Activated CD8-positive, alpha-beta memory T cell treated with anti-CD3 and anti-CD28 coated beads, Interleukin-2, amount 50 U/mL, for 48 hours (primary cell): ENCODE results near the gene ROBO1.

Experiments used
- DNase-seq: peaks from one replicate; pipeline ENCODE4 v3.0.0-alpha.2; 2020

ROBO1 gene

GRCh38 chr3:79297245-79297960 is 470.4 kb downstream of the ROBO1 start:
- DNase-seq = no peak

DNA sequence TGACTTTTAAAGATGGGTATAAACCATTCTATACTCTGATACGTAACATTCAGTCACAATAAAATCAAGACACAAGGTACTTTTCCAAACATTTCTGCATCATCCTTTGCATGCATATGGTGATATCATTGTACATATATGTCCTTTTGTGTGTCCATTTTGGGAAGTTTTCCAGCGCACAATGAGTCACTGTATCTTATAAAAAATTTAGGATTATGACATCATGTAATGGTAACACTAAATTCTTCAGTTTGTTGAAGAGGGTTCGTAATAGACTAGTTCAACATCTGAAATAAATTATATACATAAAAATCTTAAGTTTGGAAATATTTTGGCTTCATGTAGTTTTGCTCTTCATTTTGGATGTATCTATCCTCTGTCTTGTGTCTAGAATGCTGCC is 480.9 kb downstream of the ROBO1 start:
- DNase-seq = no peak

- no peak for DNase-seq
Measured at GRCh38 chr3:79285871-79286270, 481.9 kb downstream of the ROBO1 start.

- no peak for DNase-seq
Measured at GRCh38 chr3:79285380-79285779, 482.4 kb downstream of the ROBO1 start.

DNA sequence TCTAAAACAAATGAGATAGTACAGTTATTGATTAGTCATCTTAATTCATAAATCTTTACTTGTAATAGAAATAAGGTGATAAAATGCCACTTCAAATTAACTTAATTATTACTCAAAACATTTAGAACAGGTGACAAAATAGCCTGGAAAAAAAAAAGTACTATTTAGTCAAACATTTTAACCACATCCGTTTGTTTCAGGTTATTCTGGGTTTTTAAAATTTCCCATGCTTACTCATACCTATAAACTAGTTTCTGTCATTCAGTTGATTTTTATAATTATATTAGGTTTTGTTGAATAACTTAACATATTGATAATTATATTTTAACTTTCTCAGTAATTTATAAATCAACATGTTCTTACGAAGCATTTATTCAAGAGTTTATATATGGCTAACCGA is 483.0 kb downstream of the ROBO1 start:
- no peak for DNase-seq

DNA sequence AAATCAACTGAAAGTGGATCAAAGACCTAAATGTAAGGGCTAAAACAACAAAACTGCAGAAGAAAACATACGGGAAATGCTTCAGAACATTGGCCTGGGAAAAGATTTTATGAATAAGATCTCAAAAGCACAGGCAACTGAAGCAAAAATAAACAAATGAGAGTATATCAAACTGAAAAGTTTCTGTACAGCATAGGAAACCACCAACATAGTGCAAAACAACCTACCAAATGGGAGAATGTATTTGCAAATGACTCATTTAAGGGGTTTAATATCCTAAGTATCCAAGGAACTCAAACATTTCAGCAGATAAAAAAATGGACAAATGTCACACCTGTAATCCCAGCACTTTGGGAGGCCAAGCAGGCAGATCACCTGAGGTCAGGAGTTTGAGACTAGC is 489.1 kb downstream of the ROBO1 start:
- DNase-seq = no peak

DNA sequence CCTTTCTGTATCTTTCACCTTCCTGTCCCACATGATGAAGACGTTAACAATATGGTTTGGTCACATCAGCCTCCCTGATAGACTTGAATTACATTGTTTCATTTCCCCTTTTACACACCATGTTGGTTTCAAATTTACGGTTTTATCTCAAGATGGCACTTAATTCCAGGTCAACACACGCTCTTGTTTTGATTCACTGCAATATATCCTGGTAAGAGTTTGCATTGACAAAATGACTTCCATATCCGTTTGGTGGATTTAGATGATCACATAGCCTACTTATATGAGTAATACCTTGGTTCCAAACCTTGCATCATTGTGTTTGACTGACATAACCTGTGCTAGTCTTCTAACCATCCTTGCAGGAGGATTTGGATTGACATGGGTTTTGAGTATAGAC is 499.4 kb downstream of the ROBO1 start:
- DNase-seq = no peak

DNA sequence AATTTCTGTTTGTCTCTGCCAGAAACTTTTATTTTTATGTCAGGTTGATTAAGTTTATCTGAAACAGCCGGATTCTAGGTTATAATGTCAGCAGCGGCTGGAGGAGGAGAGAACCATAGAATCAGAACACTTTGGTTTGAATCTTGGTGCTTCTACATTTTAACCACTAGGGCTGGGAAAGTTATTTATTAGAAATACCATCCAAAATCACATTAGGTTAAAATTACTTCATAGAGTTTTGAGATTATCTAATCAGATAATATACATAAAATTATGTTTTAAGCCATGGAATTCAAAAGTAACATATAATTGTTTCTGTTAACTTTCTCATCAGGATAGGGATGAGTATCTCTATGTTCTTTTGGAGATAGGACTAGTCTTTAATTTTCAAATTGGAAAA is 502.9 kb downstream of the ROBO1 start:
- DNase-seq = no peak

- DNase-seq = no peak
Measured at GRCh38 chr3:79263423-79263822, 504.4 kb downstream of the ROBO1 start.

GRCh38 chr3:79258479-79258878 is 509.3 kb downstream of the ROBO1 start:
- DNase-seq = no peak

DNA sequence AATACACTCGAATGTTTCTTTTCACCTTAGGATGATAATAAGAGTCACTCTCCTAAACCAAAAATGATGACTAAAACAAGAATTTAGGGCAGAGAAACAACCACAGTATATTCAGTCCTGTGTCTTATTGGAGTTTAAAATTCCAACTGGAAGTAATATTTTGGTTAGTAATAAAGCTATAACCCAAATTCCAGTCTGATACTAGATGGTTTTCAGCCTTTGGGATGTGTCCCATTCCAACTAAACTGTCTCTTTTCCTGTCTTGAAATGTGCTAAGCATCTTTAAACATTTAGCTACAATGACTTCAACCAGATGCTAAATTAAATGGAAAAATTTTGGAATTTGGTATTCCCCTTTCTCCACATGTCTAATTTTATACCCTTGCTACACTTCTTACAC is 510.0 kb downstream of the ROBO1 start:
- DNase-seq = no peak

GRCh38 chr3:79255702-79256101 is 512.1 kb downstream of the ROBO1 start:
- DNase-seq = no peak

- DNase-seq = no peak
Measured at GRCh38 chr3:79255292-79255691, 512.5 kb downstream of the ROBO1 start.

DNA sequence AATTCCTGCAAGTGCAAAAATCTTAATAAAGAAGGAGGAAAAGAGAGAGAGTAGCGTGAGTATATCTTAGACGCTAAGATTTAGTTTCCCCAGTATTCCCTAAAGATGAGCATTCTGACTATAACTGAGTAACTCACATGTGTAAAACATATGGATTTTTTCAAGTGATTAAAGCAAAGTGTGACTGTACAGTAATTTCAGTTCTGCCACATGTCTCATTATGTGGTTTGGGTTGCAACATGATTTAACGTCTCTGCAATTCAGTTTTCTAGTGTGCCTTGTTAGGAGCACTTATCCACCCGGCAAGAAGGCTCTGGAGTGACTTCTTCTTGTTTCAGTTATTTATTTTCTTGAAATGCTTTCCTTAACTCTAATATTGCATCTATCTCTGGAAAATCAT is 514.1 kb downstream of the ROBO1 start:
- DNase-seq = no peak

DNA sequence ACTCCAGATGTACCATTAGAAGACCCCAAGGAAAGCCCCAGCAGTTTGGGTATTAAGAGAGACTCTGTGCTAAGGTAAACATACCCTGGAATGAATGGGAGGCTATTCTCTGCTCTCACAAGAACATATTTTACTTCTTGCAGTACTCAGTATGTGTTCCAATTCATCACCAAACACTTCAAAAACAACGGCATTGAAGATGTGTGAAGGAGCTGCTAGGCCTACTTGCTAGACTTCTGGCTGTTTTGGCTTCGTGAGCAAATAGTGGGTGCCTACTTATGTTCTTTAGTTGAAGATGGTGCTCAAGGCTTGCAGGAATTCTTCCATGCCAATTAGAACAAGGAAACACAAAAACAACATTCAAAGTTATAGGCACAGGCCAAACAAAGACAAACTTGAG is 514.5 kb downstream of the ROBO1 start:
- no peak for DNase-seq

DNA sequence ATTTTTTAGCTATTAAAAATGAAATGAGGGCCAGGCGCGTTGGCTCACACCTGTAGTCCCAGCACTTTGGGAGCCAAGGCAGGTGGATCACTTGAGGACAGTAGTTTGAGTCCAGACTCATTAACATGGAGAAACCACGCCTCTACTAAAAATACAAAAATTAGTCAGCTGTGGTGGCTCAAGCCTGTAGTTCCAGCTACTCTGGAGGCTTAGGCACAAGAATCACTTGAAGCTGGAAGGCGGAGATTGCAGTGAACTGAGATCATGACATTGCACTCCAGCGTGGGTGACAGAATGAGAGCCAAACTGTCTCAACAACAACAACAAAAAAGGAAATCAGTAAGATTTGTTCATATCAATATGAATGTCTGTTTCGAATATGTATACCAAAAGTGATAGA is 517.1 kb downstream of the ROBO1 start:
- DNase-seq = no peak

GRCh38 chr3:79249701-79250100 is 518.1 kb downstream of the ROBO1 start:
- DNase-seq = no peak

GRCh38 chr3:79247725-79248043 is 520.1 kb downstream of the ROBO1 start:
- DNase-seq = no peak

DNA sequence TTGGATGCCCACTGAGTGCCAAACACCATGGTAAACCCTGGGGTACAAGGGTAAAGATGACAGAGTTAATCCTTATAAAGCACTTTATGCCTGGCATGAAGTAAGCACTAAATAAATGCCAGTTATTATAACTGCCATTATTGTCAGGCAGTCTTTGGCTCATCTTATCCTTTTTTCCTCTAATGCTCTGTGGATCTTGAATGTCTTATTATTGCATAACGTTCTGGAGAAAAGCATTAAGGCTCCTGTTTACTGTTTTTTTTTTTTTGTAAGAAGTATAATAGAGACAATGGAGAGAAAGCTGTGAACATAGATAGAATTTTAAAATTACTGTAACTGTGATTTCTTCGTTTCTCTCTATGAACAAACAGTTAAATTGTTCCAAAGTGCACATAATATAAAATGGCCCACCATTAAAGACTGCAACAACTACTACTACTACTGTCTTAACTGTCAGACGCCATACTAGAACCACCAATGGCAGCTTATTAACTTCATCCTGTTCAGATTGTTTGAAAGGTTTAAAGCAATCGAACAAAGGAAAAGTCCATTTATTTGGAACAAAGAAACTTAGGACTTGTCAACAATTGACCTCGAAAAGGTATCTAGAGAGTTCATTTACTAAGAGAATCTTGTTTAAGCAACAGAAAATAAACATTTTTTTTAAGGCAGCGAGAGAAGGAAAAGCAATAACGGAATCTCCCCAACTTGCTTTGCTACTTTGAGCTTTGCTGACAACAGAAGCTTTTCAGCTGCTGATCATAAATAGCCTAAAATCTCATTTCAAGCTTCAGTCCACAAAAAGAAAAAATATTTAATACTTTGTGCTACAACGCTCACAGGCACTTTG is 520.7 kb downstream of the ROBO1 start:
- no peak for DNase-seq

DNA sequence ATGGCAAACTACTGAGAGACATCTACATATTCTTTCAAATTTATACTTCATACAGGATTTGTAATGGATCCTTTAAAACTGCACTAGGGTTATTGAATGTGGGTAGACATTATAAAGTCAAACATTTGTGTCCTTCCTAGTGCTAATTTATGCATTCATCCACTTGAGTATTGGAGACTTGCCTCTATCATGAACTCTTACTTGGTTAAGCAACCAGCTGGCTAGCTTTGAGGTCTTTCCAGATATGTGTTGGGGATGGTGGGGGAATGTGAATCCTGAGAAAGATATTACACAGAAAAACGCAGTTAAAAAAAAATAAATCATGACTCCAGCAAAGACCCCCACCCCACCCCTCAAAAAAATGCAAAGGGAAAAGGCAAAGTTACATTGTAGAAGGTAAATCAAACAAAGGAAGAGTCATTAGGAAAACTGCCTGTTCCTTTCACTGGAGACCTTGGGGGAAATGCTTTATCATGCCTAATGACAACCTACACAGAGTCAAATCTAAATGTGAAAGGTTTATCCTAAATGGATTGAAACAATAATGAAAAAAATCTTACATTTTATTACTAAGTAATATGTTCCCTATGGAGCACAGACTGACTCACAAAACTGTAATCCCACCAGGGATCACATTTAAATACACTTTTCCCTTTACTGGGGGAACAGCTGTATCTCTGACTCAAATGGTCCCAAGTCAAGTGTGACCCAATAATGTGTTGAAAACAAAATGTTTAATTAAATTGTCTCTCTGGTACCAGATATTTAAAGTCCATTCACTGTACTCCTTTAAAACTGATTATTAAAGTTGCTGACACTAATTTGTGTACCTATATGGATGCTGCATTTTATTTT is 522.3 kb downstream of the ROBO1 start:
- no peak for DNase-seq

- no peak for DNase-seq
Measured at GRCh38 chr3:79236496-79236895, 531.3 kb downstream of the ROBO1 start.

- no peak for DNase-seq
Measured at GRCh38 chr3:79233431-79234060, 534.3 kb downstream of the ROBO1 start.

DNA sequence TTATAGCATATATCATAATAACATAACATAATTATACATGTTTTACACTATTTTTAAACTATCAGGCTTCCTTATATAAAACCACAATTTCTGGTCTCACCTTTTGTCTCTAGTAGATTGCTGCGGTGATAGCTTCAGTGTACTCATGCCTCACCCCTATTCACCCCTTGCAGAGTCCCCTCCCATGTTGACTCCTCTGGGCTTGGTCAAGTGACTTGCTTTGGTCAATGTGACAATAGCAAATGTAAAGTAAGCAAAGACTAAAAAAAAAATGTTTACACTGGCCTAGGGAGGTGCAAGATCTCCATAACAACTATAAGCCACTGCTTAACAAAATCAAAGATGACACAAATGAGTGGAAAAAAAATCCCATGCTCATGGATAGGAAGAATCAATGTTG is 537.5 kb downstream of the ROBO1 start:
- no peak for DNase-seq
